Eye (tissue), 1 donor: ENCODE measurements around the gene ACSM4.
A peak's percentile ranks its signal among the peaks of the same experiment; 100 is the strongest.

ENCODE experiments used
- DNase-seq: peaks from one replicate; pipeline ENCODE4 v3.0.0-alpha.2; 2015

The ACSM4 gene

GRCh38 chr12:7344833-7345606 lies 41.1 kb downstream of the ACSM4 start:
- DNase-seq, result no peak

DNA sequence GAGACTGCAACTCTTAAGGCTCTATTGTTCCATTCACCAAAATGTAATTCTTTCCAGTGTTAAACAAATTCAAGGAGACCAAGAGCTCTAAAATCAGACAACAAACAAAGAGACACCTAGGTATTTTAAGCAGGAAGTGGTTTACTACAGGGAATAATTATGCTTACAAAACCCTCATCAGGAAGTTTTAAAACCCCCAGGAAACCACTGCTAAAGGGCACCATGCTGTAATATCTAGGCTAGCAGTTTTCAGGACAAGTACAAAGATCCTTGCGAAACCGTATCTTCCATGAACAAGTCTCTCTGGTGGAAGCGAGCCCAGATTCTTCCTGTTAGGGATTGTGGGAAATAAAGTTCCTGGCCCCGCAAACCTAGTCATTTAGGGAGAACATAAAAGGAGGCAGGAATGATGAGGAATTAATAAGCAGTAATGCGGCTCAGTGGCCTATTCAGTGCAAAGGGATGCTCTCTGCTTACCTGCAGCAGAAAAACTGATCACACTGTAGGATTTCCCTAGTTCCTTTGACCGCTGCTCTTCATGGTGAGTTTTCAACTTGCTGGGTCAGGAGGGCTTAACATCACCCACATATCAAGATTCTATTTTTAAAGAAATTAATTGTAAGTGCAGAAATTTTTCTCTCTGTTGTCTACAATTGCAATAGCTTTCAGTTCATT lies 42.8 kb downstream of the ACSM4 start:
- no peak for DNase-seq

GRCh38 chr12:7349418-7349817 lies 45.5 kb downstream of the ACSM4 start:
- DNase-seq, result no peak

GRCh38 chr12:7351177-7351576 lies 47.3 kb downstream of the ACSM4 start:
- DNase-seq, result no peak

- no peak for DNase-seq
These were observed 48.8 kb downstream of the ACSM4 start for GRCh38 chr12:7352661-7353060.

- no peak for DNase-seq
These were observed 50.7 kb downstream of the ACSM4 start for GRCh38 chr12:7354529-7354928.

GRCh38 chr12:7361265-7361664 lies 57.4 kb downstream of the ACSM4 start:
- DNase-seq, result no peak

GRCh38 chr12:7362734-7363133 lies 58.9 kb downstream of the ACSM4 start:
- DNase-seq, result no peak

DNA sequence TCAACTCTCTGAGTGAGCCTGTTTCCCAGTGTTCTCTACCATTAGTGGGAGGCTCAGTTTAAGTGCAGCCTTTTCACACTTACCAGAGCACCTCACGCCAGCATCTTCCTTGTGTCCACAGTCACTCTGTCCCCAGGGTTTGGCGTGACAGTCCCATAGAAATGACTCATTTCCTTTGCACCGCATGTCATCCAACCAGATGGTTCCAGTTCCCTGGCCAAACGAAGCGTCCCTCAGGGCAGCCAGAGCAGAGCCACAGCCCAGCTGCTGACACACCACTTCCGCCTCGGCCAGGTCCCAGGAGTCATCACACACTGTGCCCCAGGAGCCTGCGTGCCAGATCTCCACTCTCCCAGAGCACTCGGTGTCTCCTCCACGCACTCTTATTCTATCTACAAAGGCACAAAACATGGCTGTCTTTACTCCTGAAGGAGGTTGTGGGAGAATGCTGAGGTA lies 65.4 kb downstream of the ACSM4 start:
- peak; percentile 46 for DNase-seq

GRCh38 chr12:7373226-7373625 lies 69.4 kb downstream of the ACSM4 start:
- DNase-seq, result peak; percentile 57

DNA sequence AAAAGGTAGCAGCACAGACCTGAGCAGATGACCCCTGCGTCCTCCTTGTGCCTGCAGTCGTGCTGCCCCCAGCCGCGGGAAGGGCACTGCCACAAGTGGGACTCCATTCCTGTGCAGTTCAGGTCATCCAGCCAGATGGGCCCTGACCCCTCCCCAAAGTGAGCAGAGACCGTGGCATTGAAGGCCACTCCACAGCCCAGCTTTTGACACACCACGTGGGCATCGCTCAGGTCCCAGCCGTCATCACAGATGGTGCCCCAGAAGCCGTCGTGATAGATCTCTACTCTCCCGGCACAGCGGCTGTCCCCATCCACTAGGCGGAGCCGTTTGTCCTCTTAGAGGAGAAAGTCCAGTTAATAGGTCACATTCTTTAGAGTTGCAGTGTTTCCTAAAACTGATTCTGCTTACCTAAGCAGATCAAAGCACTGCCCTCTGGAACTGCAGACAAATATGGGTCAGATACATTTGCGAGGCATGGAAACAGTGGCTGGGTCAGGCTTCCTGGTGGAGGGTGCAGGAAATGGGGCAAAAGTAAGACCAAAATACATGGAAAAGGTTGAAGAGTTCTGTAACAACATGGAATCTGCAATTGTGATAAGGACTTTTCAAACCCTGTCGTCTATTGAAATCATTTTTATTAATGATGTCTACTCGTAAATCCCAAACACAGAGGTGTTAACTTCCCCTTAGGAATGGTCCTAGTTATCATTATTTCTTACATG lies 70.7 kb downstream of the ACSM4 start:
- peak; percentile 28 for DNase-seq

DNA sequence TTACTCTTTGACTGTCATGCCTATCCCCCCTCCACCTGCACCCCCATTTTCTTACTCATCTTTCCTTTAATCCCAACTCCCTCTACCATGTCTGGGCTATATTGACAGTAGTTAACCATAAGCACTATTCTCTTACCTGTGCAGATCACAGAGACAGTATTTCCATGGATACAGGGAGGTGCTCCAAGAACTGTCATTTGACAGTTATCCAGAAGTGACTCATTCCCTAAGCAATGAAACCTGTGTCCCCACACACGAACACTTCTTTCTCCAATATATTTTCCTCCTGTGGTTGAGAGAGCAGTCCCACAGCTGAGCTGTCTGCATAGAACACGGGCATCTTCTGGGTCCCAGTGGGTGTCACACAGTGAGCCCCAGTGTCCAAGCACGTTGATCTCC lies 71.3 kb downstream of the ACSM4 start:
- no peak for DNase-seq

GRCh38 chr12:7376196-7376595 lies 72.3 kb downstream of the ACSM4 start:
- DNase-seq, result no peak
